Urothelium cell line (cell line): ENCODE measurements around the gene SPEG.
"Not testable (repeated sequence)": the region's sequence is repeated elsewhere in the genome, so short reads cannot be mapped to it uniquely, and the experiment has no call there.

Experiments used
- DNase-seq: peaks from one replicate; pipeline ENCODE4 v3.0.0; 2011; ENCODE audit warnings: low spot score, mixed read lengths
- FAIRE-seq: peaks from 2 replicates; lab custom pipeline; 2011; peaks lifted over from hg19 to GRCh38; lab: Jason Lieb, UNC

Gene SPEG

GRCh38 chr2:219404291-219404910 lies 30.2 kb upstream of the SPEG start:
- FAIRE-seq (no peak), DNase-seq (no peak)

GRCh38 chr2:219404954-219405353 lies 29.7 kb upstream of the SPEG start:
- FAIRE-seq (no peak), DNase-seq (no peak)

- no peak for DNase-seq
- FAIRE-seq = no peak
Observed at GRCh38 chr2:219405451-219405850, 29.2 kb upstream of the SPEG start.

GRCh38 chr2:219405958-219406860 lies 28.4 kb upstream of the SPEG start:
- FAIRE-seq = no peak

GRCh38 chr2:219406861-219407230 lies 27.8 kb upstream of the SPEG start:
- FAIRE-seq (peak; percentile 40), DNase-seq (peak; percentile 89)

More at GRCh38 chr2:219405958-219406860, 28.4 kb upstream of the SPEG start:
- DNase-seq = peak; percentile 36

GRCh38 chr2:219407343-219407742 lies 27.3 kb upstream of the SPEG start:
- not testable (repeated sequence) for DNase-seq, FAIRE-seq

- no peak for DNase-seq
- FAIRE-seq = no peak
Observed at GRCh38 chr2:219408204-219408603, 26.4 kb upstream of the SPEG start.

GRCh38 chr2:219408631-219409030 lies 26.0 kb upstream of the SPEG start:
- no peak for FAIRE-seq

GRCh38 chr2:219409619-219410018 lies 25.0 kb upstream of the SPEG start:
- FAIRE-seq (no peak), DNase-seq (no peak)

More at GRCh38 chr2:219408631-219409030, 26.0 kb upstream of the SPEG start:
- no peak for DNase-seq

GRCh38 chr2:219410390-219410789 lies 24.3 kb upstream of the SPEG start:
- FAIRE-seq (no peak), DNase-seq (no peak)

GRCh38 chr2:219414857-219415256 lies 19.8 kb upstream of the SPEG start:
- no peak for FAIRE-seq
- DNase-seq = no peak

GRCh38 chr2:219415580-219416234 lies 18.9 kb upstream of the SPEG start:
- no peak for FAIRE-seq
- DNase-seq = no peak

- FAIRE-seq (no peak), DNase-seq (no peak)
Observed at GRCh38 chr2:219416235-219416602, 18.4 kb upstream of the SPEG start.

GRCh38 chr2:219416938-219417337 lies 17.7 kb upstream of the SPEG start:
- no peak for FAIRE-seq
- DNase-seq = no peak

- FAIRE-seq (no peak), DNase-seq (no peak)
Observed at GRCh38 chr2:219417374-219417773, 17.3 kb upstream of the SPEG start.

GRCh38 chr2:219418155-219419011 lies 16.3 kb upstream of the SPEG start, which contains the start of gene DES:
Gene DES (plus strand): TSS chr2:219418377. CDS start chr2:219418463, 86 bp downstream.
- DNase-seq (no peak), FAIRE-seq (no peak)

GRCh38 chr2:219419012-219419324 lies 15.7 kb upstream of the SPEG start:
- FAIRE-seq = no peak
- no peak for DNase-seq

GRCh38 chr2:219419331-219420197 lies 15.1 kb upstream of the SPEG start:
- DNase-seq (no peak), FAIRE-seq (no peak)

GRCh38 chr2:219420687-219421086 lies 14.0 kb upstream of the SPEG start:
- DNase-seq = no peak
- FAIRE-seq = no peak

GRCh38 chr2:219421323-219421722 lies 13.3 kb upstream of the SPEG start:
- DNase-seq (no peak), FAIRE-seq (no peak)
